HCT116 (cell line): ENCODE measurements around the gene DLL1.

Source experiments
- ATF3 ChIP-seq: IDR thresholded peaks from 2 replicates; pipeline ENCODE4 v1.6.1; 2012
- CBX3 ChIP-seq: IDR thresholded peaks from 2 replicates; pipeline ENCODE4 v1.6.1; 2012; ENCODE audit warnings: low read depth
- CTCF ChIP-seq, 3 experiments: fragments of 200-600 bp in 1 of 3; sonication (generic) in 1 of 3; IDR thresholded peaks in 2 of 3; conservative IDR thresholded peaks in 1 of 3; 2 replicates each; pipeline ENCODE4 v1.5.1; 2012 to 2017; ENCODE audit warnings: low read depth in 2 of 3, low read length in 2 of 3, antibody characterized with exemption in 1 of 3, borderline replicate concordance in 1 of 3, control low read depth in 1 of 3, mild to moderate bottlenecking in 1 of 3, mixed read lengths in 1 of 3, mixed run types in 1 of 3, moderate library complexity in 1 of 3; ENCODE audit not compliant: insufficient read depth in 1 of 3
- EZH2 ChIP-seq: fragments of 200-600 bp; sonication (generic); IDR thresholded peaks from 2 replicates; pipeline ENCODE4 v1.6.1; 2017; ENCODE audit warnings: antibody characterized with exemption, mixed run types
- POLR2A ChIP-seq: IDR thresholded peaks from 2 replicates; pipeline ENCODE4 v1.7.0; 2011; ENCODE audit warnings: borderline replicate concordance; ENCODE audit not compliant: insufficient read depth, insufficient read length; ENCODE audit errors: extremely low read depth
- REST ChIP-seq: IDR thresholded peaks from 2 replicates; pipeline ENCODE4 v1.6.1; 2012; ENCODE audit warnings: low read depth

GRCh38 chr6:170235391-170236125 is 55.3 kb downstream of the DLL1 start:
- TF ChIP-seq REST (no peak), EZH2 (no peak), CTCF (IDR thresholded peaks at IDR 0.05 in 2 of 3, conservative IDR thresholded peaks at IDR 0.05 in 1 of 3; ENCODE audit: borderline replicate concordance in 1 of 3, insufficient read depth in 1 of 3, low read depth in 2 of 3, low read length in 2 of 3) (no peak), CBX3 (no peak), ATF3 (no peak), POLR2A (no peak)
